ENCODE data around the gene DHRS4L2.
A peak's percentile ranks its signal among the peaks of the same experiment; 100 is the strongest.
"Not testable (repeated sequence)": the region's sequence is repeated elsewhere in the genome, so short reads cannot be mapped to it uniquely, and the experiment has no call there.

The DHRS4L2 gene

DNA sequence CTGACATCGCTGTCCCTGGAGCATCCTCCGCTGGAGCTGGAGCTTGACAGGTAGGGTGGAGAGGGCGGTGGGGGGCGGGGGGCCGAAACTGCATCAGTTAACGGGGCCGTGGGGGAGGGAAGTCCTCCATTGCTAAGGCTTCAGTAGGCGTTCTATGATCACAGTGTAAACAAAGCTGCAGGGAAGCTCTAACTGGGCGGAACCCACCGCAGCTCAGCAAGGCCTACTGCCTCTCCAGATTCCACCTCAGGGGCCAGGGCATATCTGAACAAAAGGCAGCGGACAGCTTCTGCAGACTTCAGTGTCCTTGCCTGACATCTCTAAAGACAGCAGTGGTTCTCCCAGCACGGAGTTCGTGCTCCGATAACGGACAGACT, 18.5 kb upstream of the DHRS4L2 start:
- not testable (repeated sequence) for DNase-seq

DNA sequence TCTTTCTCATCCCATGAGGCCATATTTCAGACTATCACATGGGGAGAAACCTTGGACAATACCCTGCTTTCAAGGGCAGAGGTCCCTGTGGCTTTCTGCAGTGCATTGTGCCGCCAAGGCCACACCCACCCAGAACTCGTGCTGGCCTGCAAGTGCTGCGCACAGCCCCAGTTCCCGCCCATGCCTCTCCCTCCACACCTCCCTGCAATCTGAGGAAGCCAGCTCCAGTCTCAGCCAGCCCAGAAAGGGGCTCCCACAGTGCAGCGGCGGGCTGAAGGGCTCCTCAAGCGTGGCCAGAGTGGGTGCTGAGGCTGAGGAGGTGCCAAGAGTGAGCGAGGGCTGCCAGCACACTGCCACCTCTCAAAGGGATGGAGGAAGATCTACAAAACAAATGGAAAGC, 15.6 kb upstream of the DHRS4L2 start:
- not testable (repeated sequence) for DNase-seq

DNA sequence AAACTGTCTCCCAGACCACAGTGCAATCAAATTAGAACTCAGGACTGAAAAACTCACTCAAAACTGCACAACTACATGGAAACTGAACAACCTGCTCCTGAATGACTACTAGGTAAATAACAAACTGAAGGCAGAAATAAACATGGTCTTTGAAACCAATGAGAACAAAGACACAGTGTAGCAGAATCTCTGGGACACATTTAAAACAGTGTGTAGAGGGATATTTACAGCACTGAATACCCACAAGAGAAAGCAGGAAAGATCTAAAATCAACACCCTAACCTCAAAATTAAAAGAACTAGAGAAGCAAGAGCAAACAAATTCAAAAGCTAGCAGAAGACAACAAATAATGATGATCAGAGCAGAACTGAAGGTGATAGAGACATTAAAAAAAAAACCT, 14.7 kb upstream of the DHRS4L2 start:
- not testable (repeated sequence) for DNase-seq

DNA sequence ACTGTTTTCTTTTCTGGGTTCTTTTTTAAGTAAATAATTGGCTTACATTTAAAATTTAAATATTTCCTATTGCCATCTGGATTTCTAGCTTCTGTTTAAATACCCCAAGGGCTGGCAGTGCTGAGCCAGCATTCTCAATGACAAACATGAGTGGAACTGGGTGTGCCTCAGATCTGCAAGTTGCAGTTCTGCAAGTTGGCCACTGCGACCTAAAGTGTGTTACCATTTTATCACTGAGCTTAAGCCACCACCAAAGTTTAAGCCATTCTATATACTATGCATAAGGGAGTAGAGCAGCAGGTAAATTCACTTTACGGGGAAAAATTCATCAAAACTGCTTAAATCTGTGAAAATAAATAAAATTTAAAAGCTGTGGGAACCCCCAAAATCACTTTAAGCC, 11.5 kb upstream of the DHRS4L2 start:
- DNase-seq, result not testable (repeated sequence)

DNA sequence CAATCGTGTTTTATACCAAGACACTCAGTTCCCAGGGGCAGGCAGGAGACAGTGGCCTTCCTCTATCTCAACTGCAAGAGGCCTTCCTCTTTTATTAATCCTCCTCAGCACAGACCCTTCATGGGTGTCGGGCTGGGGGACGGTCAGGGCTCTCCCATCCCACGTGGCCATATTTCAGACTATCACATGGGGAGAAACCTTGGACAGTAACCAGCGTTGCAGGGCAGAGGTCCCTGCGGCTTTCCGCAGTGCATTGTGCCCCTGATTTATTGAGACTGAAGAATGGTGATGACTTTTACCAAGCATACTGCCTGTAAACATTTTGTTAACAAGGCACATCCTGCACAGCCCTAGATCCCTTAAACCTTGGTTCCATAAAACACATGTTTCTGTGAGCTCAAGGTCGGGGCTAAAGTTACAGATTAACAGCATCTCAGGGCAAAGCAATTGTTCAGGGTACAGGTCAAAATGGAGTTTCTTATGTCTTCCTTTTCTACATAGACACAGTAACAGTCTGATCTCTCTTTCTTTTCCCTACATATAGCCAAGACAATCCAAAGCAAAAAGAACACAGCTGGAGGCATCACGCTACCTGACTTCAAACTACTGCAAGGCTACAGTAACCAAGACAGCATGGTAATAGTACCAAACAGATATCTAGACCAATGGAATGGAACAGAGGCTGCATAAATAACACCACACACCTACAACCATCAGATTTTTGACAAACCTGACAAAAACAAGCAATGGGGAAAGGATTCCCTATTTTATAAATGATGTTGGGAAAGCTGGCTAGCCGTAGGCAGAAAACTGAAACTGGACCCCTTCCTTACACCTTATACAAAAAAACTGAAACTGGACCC, 6.5 kb upstream of the DHRS4L2 start:
- DNase-seq, result not testable (repeated sequence)

DNA sequence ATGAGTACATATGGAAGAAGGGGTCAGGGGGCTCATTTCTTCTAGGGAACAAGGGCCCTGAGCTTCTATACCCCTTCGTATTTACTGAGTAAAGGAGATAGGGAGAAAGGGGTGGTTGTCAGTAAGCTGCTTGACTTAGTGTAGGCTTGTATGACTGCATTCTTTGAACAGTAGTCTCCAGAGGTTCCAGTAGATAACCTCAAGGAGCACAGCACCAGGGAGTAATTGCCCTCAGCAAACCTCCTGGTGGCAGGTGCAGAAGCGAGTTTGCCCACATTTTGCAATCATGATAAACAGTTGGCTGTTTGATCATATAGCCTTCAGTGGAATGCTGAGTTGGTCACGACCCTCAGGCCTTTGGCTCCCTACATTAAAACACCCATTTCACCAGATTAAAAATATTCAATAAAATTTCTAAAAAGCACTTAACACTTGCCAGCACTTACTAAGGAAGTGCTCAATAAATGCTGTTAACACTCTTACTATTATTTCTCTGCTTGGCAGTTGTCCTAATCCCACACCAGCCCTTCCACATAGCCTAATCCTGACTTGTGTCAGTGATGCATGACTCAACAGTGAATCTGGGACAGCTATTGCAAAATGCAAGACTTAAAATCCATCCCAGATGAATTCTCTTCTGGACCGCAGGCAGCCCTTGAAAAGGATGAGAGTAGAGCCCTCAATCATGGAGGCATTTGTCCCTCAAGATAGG, 3.7 kb upstream of the DHRS4L2 start:
- DNase-seq, result no peak

DNA sequence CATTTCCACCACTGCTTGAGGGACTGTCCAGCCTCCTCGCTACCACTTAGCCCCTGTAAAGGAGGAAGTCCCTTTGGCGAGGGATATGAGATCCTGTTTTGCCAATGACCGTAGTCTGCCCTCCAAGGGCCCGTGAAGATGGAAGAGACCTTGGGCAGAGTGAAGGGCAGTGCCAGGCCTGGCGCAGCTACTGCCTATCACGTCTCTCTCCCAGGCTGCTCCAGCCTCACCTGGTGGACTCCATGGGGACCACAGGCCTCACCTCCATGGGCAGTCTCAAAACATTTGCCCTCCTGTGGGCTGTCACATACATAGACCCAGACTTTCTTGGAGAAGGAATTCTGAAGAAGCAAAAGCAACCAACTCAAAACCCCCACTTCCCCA, 514 bp upstream of the DHRS4L2 start:
- DNase-seq, result not testable (repeated sequence)

DNA sequence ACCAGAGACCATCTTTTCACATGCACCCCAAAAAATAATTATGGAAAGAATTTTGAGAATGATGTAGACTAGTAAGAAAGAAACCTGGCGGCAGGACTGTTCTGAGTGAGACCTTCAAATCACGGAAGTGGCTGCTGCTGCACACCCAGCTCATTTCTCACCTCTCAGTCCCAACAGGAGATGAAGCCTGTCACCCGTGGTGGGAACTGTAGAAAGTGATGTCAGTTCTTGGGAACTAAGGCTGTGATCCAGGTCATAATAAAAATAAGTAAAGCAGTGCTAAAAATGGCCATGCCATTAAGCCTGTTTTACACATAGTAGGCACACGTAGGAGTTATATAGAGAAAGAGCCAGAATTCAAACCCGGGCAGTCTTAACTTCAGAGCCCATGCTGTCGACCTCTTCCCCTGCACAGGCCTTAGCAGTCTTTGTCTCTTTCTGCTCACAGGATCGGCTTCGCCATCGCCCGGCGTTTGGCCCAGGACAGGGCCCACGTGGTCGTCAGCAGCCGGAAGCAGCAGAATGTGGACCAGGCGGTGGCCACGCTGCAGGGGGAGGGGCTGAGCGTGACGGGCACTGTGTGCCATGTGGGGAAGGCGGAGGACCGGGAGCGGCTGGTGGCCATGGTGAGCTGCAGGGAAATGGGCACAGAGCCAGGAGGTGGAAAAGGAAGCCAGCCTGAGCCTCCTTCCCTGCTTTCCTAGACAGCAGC, 1.2 kb downstream of the DHRS4L2 start:
- peak in 40 of 56 donors; percentile 14 to 85 (median 60) for DNase-seq

DNA sequence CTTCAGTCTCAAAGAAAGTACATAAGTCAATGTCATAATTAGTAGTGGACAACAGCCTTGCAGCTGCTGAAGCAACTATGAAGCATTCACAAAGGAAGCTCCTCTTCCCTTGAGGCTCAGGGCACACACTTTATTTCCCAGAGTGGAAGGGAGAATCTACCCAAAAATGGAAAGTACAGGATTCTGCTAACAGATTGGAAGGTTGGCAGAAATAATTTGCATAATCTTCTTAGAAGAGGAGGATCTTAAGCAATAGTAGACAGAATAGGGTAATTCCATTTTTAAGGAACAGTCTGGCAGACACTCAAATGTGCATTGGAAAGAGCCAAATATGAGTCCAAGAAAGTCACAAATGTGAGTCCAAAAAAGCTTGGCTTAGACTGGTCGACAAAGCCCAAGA, 2.2 kb downstream of the DHRS4L2 start:
- not testable (repeated sequence) for DNase-seq

DNA sequence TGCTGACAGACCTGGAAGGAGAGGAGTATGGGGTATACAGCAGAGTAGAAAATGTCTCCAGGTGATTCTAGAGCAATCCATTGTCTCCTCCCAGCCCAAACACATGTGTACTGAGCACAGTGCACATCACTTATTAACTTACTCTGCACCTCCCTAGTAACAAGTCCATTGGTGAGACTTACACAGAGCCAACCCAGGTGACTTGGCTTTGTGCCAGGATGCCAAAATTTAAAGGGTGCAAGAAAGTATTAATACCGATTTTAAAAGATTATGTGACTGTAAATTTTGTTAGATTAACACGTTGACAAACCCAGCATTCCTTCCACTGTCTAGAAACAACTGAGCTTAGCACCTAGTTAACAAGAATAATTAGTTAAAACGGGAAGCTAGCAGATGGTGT, 4.3 kb downstream of the DHRS4L2 start:
- not testable (repeated sequence) for DNase-seq

DNA sequence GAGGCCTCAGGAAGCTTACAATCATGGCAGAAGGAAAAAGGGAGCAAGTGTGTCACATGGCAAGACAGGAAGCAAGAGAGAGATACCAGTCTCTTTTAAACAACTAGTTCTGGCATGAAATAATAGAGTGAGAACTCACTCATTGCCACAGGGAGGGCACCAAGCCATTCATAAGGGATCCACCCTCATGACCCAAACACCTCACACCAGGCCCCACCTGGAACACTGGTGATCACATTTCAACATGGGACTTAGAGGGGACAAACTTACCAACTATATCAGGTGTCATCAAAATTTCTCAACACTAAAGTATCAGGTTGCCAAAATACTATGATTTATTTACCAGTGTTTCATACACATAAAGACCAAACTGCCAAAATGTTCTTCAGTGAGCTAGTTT, 7.3 kb downstream of the DHRS4L2 start:
- DNase-seq, result not testable (repeated sequence)

DNA sequence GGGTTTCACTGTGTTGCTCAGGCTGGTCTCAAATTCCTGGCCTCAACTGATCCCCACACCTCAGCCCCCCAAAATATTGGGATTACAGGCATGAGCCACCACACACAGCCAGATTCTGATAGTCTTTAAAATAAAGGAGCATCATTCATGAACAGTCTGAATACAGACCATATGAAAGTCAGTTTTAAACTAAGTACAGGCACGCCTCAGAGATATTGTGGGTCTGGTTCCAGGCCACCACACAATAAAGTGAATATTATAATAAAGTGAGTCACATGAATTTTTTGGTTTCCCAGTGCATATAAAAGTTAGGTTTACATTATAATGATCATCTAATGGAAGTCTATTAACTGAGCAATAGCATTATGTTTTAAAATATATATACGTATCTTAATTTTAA, 8.1 kb downstream of the DHRS4L2 start:
- not testable (repeated sequence) for DNase-seq

DNA sequence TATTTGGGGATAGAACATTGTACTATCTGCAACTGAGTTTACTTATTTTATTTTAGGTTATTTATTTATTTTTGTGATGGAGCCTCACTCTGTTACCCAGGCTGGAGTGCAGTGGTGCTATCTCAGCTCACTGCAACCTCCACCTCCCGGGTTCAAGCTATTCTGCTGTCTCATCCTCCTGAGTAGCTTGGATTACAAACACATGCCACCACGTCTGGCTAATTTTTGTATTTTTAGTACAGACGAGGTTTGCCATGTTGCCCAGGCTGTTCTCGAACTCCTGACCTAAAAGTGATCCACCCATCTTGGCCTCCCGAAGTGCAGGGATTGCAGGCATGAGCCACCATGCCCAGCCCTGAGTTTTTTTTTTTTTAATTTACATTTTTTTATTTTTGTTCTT, 10.9 kb downstream of the DHRS4L2 start:
- DNase-seq, result not testable (repeated sequence)

DNA sequence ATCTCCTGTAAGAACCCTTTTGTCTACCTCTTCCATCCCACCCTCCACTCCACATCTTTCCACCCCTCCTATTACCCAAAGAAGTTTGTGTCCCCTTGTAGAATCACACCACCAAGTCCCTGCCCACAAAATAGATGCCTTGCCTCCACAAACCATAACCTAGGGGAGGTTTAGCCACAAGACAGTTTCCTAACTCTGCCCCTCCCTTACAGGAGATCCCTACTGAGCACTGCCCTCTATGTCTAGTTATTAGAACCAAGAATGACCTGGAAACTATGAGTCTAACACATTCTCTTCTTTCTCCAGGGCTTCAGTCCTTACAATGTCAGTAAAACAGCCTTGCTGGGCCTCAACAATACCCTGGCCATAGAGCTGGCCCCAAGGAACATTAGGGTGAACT, 12.3 kb downstream of the DHRS4L2 start:
- DNase-seq, result not testable (repeated sequence)

DNA sequence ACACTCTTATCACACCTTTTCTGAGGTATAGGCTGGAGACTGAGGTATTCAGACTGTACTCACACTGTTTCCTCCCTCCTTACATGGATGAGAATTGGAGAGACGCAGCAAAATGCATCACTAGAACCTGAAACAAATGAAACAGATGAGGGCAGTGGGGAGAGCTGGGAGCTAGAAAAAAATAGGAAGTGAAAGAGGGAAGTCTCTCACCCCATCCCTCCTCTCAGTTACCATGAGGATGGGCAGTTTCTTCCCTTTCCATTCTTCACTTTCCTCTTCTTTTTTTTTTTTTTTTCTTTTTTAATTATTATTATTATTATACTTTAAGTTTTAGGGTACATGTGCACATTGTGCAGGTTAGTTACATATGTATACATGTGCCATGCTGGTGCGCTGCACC, 12.9 kb downstream of the DHRS4L2 start:
- not testable (repeated sequence) for DNase-seq

DNA sequence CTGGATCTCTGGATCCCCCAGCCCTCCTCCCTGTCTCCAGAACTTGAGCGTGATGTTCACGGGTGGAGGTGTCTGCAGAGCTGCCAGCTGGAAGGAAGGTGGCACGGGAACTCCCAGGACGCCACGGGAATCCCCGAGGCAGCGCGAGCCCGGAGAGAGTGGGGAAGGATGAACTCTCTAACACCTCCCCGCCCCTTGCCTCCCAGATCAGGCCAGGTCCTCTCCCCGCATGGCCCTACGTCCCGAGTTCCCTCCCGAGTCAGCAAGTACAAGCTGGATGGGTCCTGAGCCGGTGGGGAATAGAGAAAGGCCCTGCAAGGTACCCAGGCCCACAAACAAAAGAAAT, 17.7 kb downstream of the DHRS4L2 start:
- not testable (repeated sequence) for DNase-seq

DNA sequence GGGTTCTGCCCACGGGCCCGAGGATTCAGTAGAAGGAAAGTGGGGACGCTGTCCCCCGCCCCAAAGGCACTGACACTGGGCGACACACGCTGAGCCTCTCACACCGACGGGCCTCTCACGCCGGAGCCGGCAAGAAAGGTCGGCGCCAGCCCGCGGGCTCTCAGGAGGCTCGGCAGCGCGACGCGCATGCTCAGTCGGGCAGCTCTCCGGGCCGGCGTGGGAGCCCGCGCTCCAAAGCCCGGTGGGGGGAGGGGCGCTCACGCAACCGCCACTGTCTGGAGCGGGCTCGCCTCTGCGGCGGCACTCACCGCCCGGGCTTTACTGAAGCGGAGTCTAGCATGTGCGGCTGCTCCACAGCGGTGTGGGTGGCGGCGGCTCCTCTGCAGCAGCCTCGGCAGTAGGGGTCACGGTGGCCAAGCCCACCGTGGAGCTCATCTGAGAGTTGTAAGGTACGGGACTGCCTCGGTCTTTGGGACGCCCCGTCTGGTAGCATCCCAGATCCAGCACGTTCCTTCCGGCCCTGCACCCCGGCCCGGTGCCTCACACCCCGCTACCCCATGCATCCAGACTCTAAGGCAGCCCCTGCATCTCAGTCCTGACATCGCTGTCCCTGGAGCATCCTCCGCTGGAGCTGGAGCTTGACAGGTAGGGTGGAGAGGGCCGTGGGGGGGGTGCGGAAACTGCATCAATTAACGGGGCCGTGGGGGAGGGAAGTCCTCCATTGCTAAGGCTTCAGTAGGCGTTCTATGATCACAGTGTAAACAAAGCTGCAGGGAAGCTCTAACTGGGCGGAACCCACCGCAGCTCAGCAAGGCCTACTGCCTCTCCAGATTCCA, 18.3 kb downstream of the DHRS4L2 start:
- peak in 24 of 56 donors; percentile 21 to 78 (median 42) for DNase-seq

DNA sequence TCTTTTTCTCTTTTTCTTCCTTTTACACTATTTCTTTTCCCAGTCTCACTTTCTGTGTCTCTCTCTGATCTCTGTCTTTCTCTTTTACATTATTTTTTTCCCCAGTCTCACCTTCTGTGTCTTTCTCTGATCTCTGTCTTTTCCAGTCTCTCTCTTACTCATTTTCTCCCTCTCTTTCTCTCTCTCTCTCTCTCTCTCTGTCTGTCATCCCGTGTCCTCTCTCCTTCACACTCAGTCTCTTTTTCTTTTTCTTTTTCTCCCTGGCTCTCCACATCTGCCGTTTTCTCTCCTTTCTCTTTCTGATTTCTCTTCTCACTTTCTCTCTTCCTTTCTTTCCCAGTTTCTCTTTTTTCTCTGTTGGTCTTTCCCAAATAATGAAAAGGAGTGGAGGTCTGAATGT, 22.3 kb downstream of the DHRS4L2 start:
- DNase-seq, result no peak

DNA sequence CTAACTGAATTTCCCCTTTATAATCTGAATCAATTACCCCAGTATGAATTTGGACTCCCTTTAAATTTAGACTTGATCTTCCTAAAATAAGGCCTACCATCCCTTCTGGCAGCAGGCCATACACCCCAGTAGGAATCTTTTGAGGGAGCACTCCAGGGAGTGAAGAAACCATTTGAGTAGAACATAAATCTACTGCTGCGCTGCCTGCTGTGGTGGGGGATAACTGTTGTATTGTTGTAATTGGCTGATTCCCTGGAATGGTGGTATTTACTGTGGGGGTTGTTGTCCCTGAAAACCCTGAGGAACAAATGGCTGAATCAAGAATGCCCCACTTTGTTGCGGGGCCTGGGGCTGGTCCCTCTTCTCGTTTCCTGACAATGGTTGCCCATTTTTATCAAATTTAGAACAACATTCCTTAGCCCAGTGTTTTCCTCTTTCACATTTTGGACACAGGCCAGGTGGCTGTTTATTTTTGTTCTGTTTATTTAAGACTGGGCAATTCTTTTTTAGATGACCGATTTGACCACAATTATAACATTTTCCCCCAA, 24.1 kb downstream of the DHRS4L2 start:
- DNase-seq, result not testable (repeated sequence)

DNA sequence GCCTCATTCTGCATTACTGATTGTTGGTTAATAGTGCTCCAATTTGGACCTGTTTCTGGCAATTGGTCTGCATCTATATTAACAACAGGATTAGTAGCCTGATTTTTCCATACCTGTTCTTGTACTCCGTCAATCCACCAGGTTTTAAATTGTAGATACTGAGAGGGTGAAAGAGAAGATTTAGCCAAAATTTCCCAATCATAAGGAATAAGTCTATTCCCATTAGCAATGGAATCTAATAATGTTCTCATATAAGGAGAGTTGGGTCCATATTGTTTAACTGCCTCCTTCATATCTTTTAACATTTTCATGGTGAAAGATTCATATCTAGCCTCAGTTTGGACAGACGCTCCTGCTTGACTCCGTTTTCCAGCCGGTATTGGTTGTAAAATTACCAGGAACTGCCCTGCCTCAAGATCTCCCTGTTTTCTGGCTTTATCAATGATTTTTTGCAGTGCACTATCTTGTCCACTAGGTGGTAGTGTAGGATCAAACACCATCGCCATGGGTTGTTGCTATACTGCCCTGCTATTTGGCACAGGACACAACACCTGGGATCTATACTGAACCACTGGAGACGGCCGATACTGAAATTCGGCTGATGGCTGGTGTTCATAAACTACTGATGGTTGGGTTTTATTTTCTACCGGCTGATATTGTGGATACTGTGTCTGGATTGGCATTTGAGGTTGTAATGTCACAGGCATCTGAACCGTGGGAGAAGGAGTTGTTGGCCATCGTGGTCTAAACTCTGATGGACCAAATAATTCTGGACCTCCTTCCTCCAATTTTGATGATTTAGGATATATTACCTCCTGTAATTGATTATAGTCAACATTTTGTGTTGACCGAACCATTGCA, 25.2 kb downstream of the DHRS4L2 start:
- peak in 19 of 56 donors; percentile 4 to 74 (median 26) for DNase-seq
